ENCODE measurements around the gene ELAPOR1. TPM values are rescaled to one million over a fixed set of nuclear protein-coding genes. Genes with fewer than 3 reads are reported as not detected.
"Not testable (repeated sequence)": the region's sequence is repeated elsewhere in the genome, so short reads cannot be mapped to it uniquely, and the experiment has no call there.

ELAPOR1 gene
- total RNA-seq, 1 experiment from 2014 or later, result 0.17 TPM

DNA sequence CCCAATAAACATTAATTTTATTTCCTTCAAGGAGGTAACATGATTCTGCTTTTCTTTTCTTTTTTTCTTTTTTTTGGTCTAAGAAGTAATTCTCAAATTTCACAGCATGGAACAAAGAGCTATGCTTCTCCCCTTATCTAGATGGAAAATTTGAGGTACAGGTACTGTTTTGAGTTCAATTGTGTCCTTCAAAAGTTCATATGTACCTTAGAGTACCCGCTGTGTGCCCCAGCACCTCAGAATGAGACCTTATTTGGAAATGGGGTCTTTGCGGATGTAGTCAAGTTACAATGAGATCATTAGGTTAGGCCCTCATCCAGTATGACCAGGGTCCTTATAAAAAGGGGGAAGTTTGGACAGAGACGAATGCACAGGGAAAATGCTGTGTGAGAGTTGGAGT lies 22.0 kb downstream of the ELAPOR1 start:
- no peak for DNase-seq (ENCODE audit: low read depth)

DNA sequence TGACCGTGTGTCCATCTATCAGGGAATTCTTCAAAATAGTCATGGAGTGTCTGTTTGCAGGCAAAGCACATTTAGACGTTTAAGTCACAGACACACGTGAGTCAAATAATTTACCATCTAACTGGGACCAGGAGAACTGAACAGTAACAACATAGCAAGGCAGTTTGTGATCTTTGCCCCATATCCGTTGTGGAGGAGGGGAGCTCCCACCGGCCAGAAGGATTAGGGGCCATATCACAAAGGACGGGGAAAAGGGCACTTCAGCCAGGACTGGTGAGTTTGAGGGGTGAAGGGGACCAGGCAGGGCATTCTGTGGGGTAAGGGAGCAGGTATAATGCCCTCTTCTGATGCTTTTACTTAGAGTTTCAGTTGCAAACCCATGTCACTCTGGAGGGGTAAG lies 22.9 kb downstream of the ELAPOR1 start:
- no peak for DNase-seq (ENCODE audit: low read depth)

DNA sequence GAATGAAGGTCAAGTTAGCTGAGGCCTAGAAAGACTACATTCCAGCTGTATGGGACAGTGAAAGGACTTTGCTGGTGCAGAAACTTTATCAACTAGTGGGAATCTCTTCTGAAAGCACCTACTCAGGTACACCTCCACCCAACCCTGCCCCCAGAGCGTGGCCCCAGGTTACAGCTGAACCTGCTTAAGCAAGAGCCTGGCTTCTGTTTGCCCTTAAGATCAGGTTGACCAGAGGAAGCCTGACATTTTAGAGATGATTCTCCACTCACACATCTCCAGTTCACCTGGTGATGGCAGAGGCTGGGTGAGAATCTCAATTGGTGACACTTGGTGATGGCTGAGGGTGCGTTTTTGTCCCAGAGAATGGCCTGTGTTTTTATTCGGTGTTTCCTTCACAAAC lies 24.0 kb downstream of the ELAPOR1 start:
- no peak for DNase-seq (ENCODE audit: low read depth)

DNA sequence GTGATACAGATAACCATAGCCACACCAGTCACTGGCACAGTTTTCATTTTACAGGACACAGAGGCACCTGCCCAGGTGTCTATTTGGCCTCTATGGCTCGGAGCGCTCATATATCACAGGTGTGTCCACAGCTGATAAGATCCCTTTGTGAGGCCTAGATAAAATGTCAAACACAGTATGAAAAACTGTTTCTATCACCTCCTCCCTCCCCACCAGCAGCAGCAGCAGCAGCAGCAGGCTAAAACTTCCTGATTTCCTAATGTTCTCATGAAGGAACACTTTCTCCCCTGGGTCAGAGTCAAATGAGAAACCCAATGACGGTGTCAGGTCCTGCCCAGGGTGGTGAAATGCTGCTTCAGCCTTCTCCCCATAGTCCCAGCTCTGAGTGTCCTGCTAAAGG lies 24.4 kb downstream of the ELAPOR1 start:
- no peak for DNase-seq (ENCODE audit: low read depth)

DNA sequence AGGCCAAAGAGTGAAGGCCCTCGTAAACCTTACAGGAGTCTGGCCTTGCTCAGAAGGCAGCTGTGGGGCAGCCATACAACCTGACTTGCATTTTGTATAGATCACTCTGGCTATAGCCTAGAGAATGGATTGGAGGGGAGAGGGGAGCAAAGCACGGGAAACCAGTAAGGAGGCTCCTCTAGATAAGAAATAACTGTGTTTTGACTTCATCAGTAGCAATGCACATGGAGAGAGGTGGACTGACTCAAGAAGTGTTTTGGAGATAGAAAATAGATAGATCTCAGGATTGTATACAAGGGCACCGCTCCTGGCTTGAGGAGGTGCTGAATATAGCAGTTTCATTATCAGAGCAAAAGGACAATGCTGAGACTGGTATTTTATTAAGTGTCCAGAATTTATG lies 26.5 kb downstream of the ELAPOR1 start:
- DNase-seq (ENCODE audit: low read depth), result no peak

DNA sequence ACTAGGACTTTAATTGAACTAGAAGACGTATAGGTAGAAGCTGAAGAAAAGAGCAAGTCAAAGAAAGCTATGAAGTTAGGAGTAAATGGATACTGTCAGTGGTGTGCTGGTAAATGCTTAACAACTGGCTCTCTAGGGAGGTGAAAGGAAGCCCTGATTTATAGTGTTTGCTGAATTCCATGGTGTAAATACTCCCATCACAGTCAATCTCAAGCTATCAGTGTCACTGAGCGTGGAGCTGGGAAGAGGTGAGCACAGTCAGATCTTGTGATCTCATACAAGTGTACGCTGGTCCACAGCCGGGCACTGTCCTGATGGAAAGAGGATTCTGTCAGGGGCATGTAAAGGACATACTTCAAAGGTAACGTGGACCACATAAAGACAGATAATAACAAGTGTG lies 28.3 kb downstream of the ELAPOR1 start:
- no peak for DNase-seq (ENCODE audit: low read depth)

DNA sequence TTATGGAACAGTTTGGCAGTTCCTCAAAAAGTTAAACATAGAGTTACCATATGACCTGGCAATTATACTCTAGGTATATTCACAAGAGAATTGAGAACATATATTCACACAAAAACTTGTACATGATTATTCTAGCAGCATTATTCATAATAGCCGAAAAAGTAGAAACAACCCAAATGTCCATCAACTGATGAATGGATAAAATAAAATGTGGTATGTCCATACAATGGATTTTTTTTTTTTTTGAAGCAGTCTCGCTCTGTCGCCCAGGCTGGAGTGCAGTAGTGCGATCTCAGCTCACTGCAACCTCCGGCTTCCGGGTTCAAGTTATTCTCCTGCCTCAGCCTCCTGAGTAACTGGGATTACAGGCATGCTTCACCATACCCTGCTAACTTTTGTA lies 28.8 kb downstream of the ELAPOR1 start:
- DNase-seq (ENCODE audit: low read depth), result not testable (repeated sequence)

DNA sequence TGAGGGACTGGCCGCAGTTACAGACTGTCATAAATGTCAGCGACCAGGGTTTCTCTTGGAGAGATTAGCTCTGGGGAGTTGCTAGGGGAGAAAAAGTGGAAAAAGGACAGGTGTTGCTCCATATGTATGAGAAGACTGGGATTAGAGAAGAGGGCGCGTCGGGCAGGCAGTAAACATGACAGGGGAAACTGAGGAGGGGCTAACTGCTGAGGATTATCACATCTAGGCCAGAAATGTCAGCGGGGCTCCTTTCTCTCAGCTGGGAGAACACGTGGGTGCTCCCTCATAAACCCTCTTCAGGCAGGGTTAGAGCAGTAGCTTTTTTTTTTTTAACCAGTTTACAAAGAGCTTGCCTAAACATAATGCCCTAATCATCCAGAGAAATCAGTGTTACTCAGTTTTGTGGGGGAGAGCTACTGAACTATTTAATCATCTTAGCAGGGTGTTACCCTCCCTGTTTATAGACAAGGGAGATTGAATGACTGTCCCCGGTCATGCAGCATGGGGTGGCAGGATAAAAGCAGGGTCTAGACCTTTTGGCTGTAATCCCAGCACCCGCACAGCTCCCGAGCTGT lies 35.2 kb downstream of the ELAPOR1 start:
- no peak for DNase-seq (ENCODE audit: low read depth)

DNA sequence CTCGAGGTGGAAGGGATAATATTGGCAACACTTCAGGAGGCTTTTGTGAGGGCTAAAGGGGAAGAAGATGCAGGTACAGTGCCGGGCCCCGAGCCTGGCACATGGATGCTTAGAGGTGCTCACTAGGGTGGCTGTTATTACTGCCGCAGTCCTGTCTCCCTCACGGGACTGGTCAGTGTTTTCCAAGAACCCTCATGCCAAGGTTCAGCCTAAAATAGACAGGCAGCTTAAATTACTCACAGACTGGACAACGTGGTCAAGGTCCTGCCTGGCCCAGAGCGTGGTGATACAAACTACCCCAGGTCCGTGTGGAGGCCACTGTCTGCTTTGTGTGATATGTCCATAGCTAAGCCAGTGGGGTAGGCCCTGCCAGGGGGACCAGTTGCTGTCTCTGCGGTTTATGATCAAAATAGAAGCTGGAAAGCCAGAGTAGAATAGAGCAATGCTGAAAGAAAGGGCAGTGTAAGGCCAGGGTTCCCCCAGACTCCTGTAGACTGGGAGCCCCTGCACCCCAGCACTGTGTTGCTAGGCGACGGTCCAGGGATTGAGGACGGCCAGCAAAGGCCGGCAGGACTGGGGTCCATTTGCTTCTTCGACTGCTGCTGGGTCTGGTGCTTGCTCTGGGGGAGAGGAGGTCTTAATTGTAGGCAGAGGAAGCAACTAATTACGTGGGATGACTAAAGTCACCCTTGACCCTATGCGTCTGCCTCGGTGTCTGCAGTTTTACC lies 36.1 kb downstream of the ELAPOR1 start:
- DNase-seq (ENCODE audit: low read depth), result peak; percentile 3

DNA sequence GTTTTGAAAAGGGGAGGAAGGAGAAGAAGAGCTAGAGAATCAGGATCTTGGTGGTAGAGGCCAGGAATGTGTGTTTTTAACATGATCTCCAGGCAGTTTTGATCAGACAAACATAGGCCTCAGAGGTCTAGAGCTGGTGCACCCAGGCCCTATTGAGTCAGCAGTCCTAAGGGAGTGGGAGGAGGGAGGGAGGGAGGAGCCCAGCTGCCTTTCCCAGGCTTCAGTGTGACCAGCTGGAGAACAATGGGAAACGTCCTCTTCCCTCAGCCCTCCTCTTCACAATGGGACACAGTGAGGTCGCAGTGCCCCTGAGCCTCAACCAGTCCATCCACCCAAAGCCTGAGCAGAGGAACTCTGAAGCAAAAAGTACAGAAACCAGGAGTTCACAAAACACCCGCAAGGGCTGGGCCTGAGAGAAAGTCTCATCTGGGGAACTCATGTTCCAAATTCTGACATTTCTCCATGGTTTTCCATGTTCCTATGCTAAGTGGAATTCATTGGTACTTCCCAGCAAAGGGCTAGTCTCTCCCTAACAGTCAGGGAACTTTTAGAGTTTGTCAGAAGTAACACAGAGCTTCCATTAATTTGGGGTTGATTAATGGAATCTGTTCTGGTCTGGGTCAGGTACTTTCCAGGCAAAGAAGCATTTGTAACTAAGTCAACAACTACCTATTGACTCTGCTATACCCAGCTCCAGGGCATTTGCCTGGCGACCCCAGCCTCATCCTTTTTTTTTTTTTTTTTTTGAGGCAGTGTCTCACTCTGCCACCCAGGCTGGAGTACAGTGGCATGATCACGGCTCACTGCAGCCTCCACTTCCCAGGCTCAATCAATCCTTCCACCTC lies 37.5 kb downstream of the ELAPOR1 start:
- DNase-seq (ENCODE audit: low read depth), result peak; percentile 63

DNA sequence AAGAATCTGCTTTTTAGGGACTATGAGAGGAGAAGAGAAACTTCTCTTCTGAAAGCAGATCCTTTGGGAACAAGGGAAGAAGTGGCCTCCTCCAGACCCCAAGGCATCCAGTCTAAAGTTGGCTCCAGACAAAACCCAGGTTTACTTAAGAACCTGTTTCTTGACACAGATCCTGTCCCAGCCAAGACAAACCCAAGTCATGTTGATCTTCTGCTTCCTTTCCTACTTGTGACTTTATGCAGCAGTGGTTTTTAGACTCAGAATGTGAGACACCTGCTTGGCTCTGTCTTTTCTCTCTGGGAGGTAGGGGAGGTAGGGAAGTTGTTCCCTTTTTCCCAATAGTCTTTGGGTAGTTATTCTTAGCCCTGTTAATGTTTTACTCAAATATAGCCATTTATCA lies 38.3 kb downstream of the ELAPOR1 start:
- DNase-seq (ENCODE audit: low read depth), result no peak

DNA sequence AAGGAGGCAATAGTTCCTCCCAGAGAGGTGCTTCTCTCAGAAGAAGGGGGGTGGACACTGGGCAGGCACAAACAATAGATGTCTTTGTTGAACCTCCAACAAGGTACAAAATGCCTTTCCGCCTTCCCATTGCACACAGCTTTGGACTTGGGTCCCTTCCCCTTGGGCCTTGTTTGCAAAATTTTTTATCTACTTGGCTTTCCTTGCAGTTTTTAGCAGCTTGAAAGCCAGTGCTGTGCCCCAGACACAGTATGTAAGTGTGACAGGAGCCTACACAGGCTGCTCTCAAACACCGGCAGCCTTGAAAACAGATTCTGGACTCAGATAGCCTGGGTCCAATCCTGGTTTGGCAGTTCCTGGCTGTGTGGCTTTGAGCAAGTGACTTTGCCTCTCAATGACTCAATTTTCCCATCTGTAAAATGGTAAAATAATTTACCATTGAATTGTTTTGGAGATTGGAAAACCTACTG lies 43.0 kb downstream of the ELAPOR1 start:
- DNase-seq (ENCODE audit: low read depth), result no peak

DNA sequence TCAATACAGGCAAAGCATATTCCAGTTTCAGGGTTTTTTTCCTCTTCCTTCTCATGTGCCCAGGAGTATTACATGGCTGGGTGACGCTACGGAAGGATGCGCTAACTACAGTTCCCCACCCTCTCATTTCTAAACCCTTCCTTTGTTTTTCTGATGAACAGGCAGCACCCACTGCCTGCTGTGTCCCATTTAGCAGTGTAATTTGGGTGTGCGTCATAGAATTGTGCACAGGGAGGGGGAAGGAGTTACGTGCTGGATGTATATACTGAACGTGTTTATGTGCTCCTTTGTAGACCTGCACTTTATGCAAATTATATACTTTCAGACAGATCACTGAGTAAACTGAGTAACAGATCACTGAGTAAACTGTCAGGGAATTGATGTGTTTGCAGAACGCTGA lies 44.5 kb downstream of the ELAPOR1 start:
- DNase-seq (ENCODE audit: low read depth), result no peak

DNA sequence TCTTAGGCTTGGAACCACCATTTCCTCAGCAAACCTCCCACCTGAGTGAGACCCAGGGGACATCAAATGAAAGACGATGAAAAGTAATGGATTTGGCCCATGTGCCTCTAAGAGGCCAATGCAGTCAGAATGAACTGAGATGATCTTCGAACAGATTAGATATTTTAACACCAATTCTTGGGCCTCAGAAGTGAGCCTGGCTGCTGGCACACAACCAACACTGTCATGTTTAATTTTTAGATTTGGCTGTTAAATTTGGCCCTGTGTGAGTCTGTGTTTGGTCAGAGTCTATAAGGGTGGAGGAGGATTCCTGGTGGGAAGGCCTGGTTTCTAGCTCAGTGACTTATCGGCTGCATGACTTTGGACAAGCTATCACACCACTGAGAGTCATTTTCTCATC lies 45.4 kb downstream of the ELAPOR1 start:
- no peak for DNase-seq (ENCODE audit: low read depth)

DNA sequence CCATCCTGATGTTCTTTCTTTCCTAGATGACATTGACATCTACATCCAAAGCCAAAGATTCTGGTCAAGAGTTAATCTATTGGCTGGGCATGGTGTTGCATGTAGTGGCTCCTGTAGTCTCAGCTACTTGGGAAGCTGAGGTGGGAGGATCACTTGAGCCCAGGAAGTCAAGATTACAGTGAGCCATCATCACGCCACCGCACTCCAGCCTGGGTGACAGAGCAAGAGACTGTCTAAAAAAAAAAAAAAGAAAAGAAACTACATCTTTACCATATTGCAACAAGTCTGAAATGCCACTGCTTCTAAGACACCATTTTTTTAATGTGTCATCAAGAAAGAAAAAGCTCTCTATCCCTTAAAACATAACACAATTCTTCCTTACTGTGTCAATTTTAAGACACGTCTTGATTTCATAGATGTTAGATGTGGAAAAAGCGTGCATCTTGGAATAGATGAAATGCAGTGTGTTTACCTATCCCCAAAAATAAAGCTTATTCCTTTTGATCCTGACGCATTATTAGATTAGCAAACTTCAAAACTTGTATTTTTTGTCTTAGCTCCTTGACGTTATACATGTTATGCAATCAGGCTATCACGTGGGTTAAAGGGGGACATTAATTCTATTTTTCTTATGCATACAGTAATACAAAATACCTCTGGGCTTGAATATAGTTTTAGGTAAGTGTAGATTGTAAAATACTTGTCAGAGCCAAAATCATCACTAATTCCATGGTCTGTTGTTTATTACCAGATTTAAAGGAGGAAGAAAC lies 46.3 kb downstream of the ELAPOR1 start:
- no peak for DNase-seq (ENCODE audit: low read depth)

DNA sequence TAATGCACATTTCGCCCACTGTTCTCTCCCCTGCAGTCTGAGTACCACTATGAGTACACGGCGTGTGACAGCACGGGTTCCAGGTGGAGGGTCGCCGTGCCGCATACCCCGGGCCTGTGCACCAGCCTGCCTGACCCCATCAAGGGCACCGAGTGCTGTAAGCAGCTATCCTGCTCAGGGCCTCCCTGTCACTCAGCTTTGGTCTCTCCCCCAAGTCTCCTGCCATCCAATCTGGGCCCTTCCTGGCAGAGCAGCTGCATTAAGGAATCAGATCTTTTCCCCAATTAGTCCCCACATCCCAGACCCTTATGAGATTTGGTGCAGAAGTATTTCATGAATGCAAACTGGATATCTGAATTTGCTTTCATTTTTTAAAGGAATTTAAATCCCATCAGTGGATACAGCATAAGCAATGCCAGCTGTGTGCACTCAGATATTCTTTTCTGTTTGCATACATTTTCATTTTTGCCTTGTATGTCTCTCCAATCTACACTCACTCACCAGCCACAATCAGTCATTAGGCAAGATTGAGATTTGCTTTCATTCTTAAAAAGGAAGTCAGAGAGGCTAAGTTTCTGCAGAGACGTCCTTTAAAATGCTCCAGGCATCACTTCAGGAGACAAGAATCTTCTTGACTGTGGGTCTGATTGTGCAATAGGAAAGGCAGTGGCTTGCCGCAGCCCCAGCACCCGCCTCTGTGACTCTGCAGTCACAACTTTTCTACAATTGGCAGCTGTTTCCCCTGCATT lies 48.1 kb downstream of the ELAPOR1 start:
- peak; percentile 66 for DNase-seq (ENCODE audit: low read depth)

DNA sequence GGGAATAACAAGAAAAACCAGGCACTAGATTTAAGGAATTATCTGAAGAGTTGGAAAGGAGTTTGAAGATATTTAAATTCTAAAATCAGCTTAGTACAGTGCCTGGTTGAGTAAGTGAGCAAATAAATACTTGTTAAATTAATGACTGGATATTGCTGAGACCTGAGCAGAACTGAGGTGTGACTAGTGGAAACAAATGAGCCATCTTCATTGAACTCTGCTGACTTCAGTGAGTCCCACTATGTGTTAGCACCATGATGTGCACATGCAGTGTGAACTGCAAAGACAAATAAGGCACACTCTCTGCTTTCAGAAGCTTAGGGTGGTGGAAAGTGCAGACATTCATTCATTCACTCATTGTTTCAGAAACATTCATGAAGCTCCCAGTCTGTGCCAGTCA lies 48.7 kb downstream of the ELAPOR1 start:
- no peak for DNase-seq (ENCODE audit: low read depth)

DNA sequence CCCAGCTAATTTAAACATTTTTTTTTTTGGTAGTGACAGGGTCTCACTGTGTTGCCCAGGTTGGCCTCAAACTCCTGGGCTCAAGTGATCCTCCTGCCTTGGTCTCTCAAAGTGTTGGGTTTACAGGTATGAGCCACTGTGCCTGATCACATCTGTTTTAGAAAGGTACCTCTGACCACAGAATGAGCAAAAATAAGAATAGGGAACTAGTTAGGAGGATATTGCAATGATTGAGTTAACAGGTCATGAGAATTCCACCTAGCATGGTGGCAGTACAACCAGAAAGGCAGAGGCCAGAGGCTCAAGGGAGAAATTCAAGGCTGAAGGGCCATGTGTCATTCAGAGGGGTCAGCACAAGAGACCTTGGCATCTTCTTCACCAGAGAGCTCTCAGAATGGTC lies 49.6 kb downstream of the ELAPOR1 start:
- no peak for DNase-seq (ENCODE audit: low read depth)

All from LHCN-M2 (cell line).